Smooth muscle cell (in vitro differentiated cells): ENCODE measurements around the gene RBM25. TPM values are rescaled to one million over a fixed set of nuclear protein-coding genes. Genes with fewer than 3 reads are reported as not detected.
"Not testable (repeated sequence)": the region's sequence is repeated elsewhere in the genome, so short reads cannot be mapped to it uniquely, and the experiment has no call there.

Experiments
- DNase-seq: peaks from one replicate; lab custom pipeline; 2025; ENCODE audit not compliant: unreplicated experiment; lab: John Stamatoyannopoulos, UW
- H2AFZ ChIP-seq: fragments of 200-600 bp; sonication (generic); 2 replicates; pipeline ENCODE4 v1.6.0; 2016; ENCODE audit warnings: antibody characterized with exemption, low read depth, mild to moderate bottlenecking
- H3F3A ChIP-seq: fragments of 200-600 bp; sonication (generic); 2 replicates; pipeline ENCODE4 v1.6.0; 2017; ENCODE audit warnings: antibody characterized with exemption, low read depth
- H3K27ac ChIP-seq: fragments of 200-600 bp; sonication (generic); 2 replicates; pipeline ENCODE4 v1.5.1; 2016; ENCODE audit warnings: low read depth, mild to moderate bottlenecking
- H3K27me3 ChIP-seq: fragments of 200-600 bp; sonication (generic); 2 replicates; pipeline ENCODE4 v1.6.1; 2016; ENCODE audit warnings: low read depth, mild to moderate bottlenecking
- H3K36me3 ChIP-seq: fragments of 200-600 bp; sonication (generic); 2 replicates; pipeline ENCODE4 v1.5.1; 2016; ENCODE audit warnings: low read depth
- H3K4me1 ChIP-seq: fragments of 200-600 bp; sonication (generic); 2 replicates; pipeline ENCODE4 v1.5.1; 2016; ENCODE audit warnings: low read depth
- H3K4me2 ChIP-seq: fragments of 200-600 bp; sonication (generic); 2 replicates; pipeline ENCODE4 v1.6.0; 2016; ENCODE audit warnings: mild to moderate bottlenecking
- H3K4me3 ChIP-seq: fragments of 200-600 bp; sonication (generic); 2 replicates; pipeline ENCODE4 v1.5.1; 2016; ENCODE audit warnings: mild to moderate bottlenecking
- H3K79me2 ChIP-seq: fragments of 200-600 bp; sonication (generic); 2 replicates; pipeline ENCODE4 v1.6.0; 2016; ENCODE audit warnings: low read depth, mild to moderate bottlenecking
- H3K9ac ChIP-seq: fragments of 200-600 bp; sonication (generic); 2 replicates; pipeline ENCODE4 v1.6.0; 2016; ENCODE audit warnings: low read depth
- H3K9me3 ChIP-seq: fragments of 200-600 bp; sonication (generic); replicated peaks from 2 replicates; pipeline ENCODE4 v1.5.1; 2016; ENCODE audit warnings: low read depth
- H4K20me1 ChIP-seq: fragments of 200-600 bp; sonication (generic); 2 replicates; pipeline ENCODE4 v1.6.0; 2016; ENCODE audit warnings: low read depth
- WGBS: methylation state at CpG from one replicate; pipeline ENCODE4 v1.1.7; 2016; ENCODE audit warnings: low lambda C conversion rate; 5-methylcytosine and 5-hydroxymethylcytosine counted together
- polyA plus RNA-seq: library from polyadenylated mRNA; unstranded; fragments of >200 nt; fragmentation: Nextera tagmentation; extraction: Ambion mirVana; gene quantifications from 2 replicates; pipeline ENCODE4 v1.2.1, GENCODE V29; 2016
- total RNA-seq: library from RNA; depleted of rRNA; stranded (reverse); fragments of >200 nt; gene quantifications from 2 replicates; pipeline ENCODE4 v1.2.3, GENCODE V29; 2014
- TF ChIP-seq, protein P1 (sequence below): fragments of 200-600 bp; sonication (generic); IDR thresholded peaks from 2 replicates; pipeline ENCODE4 v1.5.1; 2017; ENCODE audit warnings: borderline replicate concordance, mild to moderate bottlenecking, antibody characterized with exemption; ENCODE audit not compliant: insufficient read depth, poor library complexity, severe bottlenecking

RBM25 gene
- total and polyA plus RNA-seq, 2 experiments from 2014 or later = 42.0 to 76.0 TPM

GRCh38 chr14:73026845-73027542 is 31.3 kb upstream of the RBM25 start, which contains the start of gene ZFYVE1:
TSS of gene ZFYVE1 (minus strand) at chr14:73027106. CDS start at chr14:73024508, 2,598 bp downstream.
- peak within 1 kb of the TSS; percentile 94 for H2AFZ ChIP-seq
- H3K9me3 ChIP-seq = no peaks in the 10 kb centered on the region
- H3K4me1 ChIP-seq = peaks cover 8% of the 10 kb centered on the region
- H3K27me3 ChIP-seq = no peaks in the 10 kb centered on the region
- WGBS = 3% methylated on average over 25 of the region's 42 CpGs
- H3K4me3 ChIP-seq = peak within 1 kb of the TSS; percentile 91
- H3F3A ChIP-seq = no peaks in the 10 kb centered on the region
- H3K36me3 ChIP-seq = peaks cover 9% of the 10 kb centered on the region
- H3K79me2 ChIP-seq = peaks cover 42% of the 10 kb centered on the region
- TF ChIP-seq, protein P1, sequence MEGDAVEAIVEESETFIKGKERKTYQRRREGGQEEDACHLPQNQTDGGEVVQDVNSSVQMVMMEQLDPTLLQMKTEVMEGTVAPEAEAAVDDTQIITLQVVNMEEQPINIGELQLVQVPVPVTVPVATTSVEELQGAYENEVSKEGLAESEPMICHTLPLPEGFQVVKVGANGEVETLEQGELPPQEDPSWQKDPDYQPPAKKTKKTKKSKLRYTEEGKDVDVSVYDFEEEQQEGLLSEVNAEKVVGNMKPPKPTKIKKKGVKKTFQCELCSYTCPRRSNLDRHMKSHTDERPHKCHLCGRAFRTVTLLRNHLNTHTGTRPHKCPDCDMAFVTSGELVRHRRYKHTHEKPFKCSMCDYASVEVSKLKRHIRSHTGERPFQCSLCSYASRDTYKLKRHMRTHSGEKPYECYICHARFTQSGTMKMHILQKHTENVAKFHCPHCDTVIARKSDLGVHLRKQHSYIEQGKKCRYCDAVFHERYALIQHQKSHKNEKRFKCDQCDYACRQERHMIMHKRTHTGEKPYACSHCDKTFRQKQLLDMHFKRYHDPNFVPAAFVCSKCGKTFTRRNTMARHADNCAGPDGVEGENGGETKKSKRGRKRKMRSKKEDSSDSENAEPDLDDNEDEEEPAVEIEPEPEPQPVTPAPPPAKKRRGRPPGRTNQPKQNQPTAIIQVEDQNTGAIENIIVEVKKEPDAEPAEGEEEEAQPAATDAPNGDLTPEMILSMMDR = no peak
- DNase-seq = peak; percentile 81
- peaks cover 34% of the 10 kb centered on the region for H4K20me1 ChIP-seq
- H3K4me2 ChIP-seq = peak within 1 kb of the TSS; percentile 93
- H3K9ac ChIP-seq = peak within 1 kb of the TSS; percentile 85
- peak within 1 kb of the TSS; percentile 71 for H3K27ac ChIP-seq

DNA sequence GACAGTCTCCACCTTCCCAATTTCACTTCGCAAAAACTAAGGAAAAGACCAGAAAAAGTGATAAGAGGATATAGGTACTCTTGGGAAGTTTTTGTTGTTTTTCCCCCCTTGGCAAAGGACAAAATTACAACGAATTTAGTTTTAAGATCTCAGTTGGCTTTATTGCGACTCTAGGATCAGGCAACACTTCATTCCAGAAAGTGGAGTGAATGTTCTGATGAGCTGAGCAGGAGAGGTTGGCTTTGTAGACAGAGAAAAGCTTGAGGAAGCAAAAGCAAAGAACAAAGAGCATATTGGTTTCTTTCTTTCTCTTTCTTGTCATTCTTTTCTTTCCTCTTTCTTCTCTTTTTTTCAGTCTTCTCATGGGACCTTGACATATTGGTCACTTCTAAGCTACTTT is 30.8 kb upstream of the RBM25 start:
- Histone ChIP-seq H3K9me3 (no peaks in the 10 kb centered on the region), H3K79me2 (peaks cover 36% of the 10 kb centered on the region), H3K4me3 (peak overlapping the region; percentile 91), H3K4me1 (peaks cover 8% of the 10 kb centered on the region), H2AFZ (peak overlapping the region; percentile 94), H4K20me1 (peaks cover 29% of the 10 kb centered on the region), H3K27ac (no peak overlapping the region), H3F3A (no peaks in the 10 kb centered on the region), H3K27me3 (no peaks in the 10 kb centered on the region), H3K4me2 (peak overlapping the region; percentile 93), H3K9ac (no peak overlapping the region), H3K36me3 (peaks cover 5% of the 10 kb centered on the region)
- DNase-seq = no peak
- 57% methylated on average over 3 of the region's 3 CpGs for WGBS
- TF ChIP-seq, protein P1 = no peak

DNA sequence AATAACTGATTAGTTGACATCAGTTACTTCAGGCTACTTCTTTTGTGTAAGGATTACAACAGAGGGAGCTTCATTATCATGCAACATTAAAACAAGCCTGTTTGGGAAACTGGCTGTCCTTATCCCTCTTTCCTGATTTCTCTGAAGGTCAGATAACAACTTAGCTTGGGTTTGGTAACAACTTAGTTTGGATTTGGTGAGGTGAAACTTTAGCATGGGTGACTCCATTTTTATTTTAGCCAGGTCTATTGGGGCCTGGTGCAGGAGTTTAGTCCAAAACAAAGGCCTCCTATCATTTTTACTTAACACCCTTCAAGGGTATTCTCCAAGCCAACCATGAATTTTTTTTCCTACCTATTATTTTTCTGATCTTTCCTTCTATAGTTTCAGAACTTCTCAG is 30.4 kb upstream of the RBM25 start:
- Histone ChIP-seq H3K27me3 (no peaks in the 10 kb centered on the region), H3K4me1 (peaks cover 8% of the 10 kb centered on the region), H3K9ac (no peak overlapping the region), H3K4me3 (no peak overlapping the region), H2AFZ (peak overlapping the region; percentile 94), H3K9me3 (no peaks in the 10 kb centered on the region), H3K79me2 (peaks cover 32% of the 10 kb centered on the region), H4K20me1 (peaks cover 25% of the 10 kb centered on the region), H3K4me2 (no peak overlapping the region), H3K36me3 (peaks cover 5% of the 10 kb centered on the region), H3K27ac (no peak overlapping the region), H3F3A (no peaks in the 10 kb centered on the region)
- TF ChIP-seq, protein P1 = no peak
- DNase-seq = no peak

- not testable (repeated sequence) for H3K9ac ChIP-seq, H3F3A ChIP-seq, H3K9me3 ChIP-seq, H2AFZ ChIP-seq, H3K36me3 ChIP-seq, H3K4me2 ChIP-seq, H3K79me2 ChIP-seq, H3K4me1 ChIP-seq, H4K20me1 ChIP-seq, H3K27me3 ChIP-seq, H3K4me3 ChIP-seq, H3K27ac ChIP-seq, DNase-seq
- WGBS = 88% methylated on average over 9 of the region's 9 CpGs
Measured at GRCh38 chr14:73036706-73037450, 21.5 kb upstream of the RBM25 start.
